GM23338 (cell line): ENCODE results near the gene IFNB1. TPM values are rescaled to one million over a fixed set of nuclear protein-coding genes. Genes with fewer than 3 reads are reported as not detected.

Experiments used
- ATAC-seq: fragments of 200-7000 bp; cut with Tn5 transposase; 3 replicates; pipeline ENCODE4 v1.9.1; 2020
- DNase-seq: peaks from one replicate; pipeline ENCODE4 v3.0.0-alpha.2; 2015; ENCODE audit warnings: low spot score
- H2AFZ ChIP-seq: fragments of 200-600 bp; sonication (generic); 2 replicates; pipeline ENCODE4 v1.8.0; 2016; ENCODE audit warnings: antibody characterized with exemption, mild to moderate bottlenecking, moderate library complexity
- H3F3A ChIP-seq: fragments of 200-600 bp; sonication (generic); replicated peaks from 2 replicates; pipeline ENCODE4 v1.8.0; 2017; ENCODE audit warnings: antibody characterized with exemption, mixed run types, low read depth
- H3K27ac ChIP-seq: fragments of 200-600 bp; sonication (generic); 2 replicates; pipeline ENCODE4 v1.6.1; 2016; ENCODE audit warnings: low read depth
- H3K27me3 ChIP-seq: fragments of 200-600 bp; sonication (generic); 2 replicates; pipeline ENCODE4 v1.8.0; 2016; ENCODE audit warnings: mild to moderate bottlenecking, mixed run types, moderate library complexity; ENCODE audit not compliant: insufficient read depth
- H3K36me3 ChIP-seq: fragments of 200-600 bp; sonication (generic); 2 replicates; pipeline ENCODE4 v1.8.0; 2016; ENCODE audit warnings: mild to moderate bottlenecking; ENCODE audit not compliant: insufficient read depth
- H3K4me1 ChIP-seq: fragments of 200-600 bp; sonication (generic); 2 replicates; pipeline ENCODE4 v1.8.0; 2016; ENCODE audit warnings: mild to moderate bottlenecking, moderate library complexity; ENCODE audit not compliant: insufficient read depth
- H3K4me2 ChIP-seq: fragments of 200-600 bp; sonication (generic); 2 replicates; pipeline ENCODE4 v1.7.1; 2017; ENCODE audit warnings: mixed run types
- H3K4me3 ChIP-seq: fragments of 200-600 bp; sonication (generic); 2 replicates; pipeline ENCODE4 v1.6.1; 2016; ENCODE audit warnings: mixed run types
- H3K79me2 ChIP-seq: fragments of 200-600 bp; sonication (generic); replicated peaks from 2 replicates; pipeline ENCODE4 v1.8.0; 2017; ENCODE audit warnings: mild to moderate bottlenecking; ENCODE audit not compliant: insufficient read depth
- H3K9me2 ChIP-seq: fragments of 200-600 bp; sonication (generic); 2 replicates; pipeline ENCODE4 v1.8.0; 2017; ENCODE audit not compliant: insufficient read depth
- H4K20me1 ChIP-seq: fragments of 200-600 bp; sonication (generic); replicated peaks from 2 replicates; pipeline ENCODE4 v1.8.0; 2017; ENCODE audit warnings: mild to moderate bottlenecking; ENCODE audit not compliant: insufficient read depth
- H3K27ac Mint-ChIP-seq: 2 replicates; pipeline ENCODE4 v1.8.0; 2020; ENCODE audit warnings: inconsistent platforms, mild to moderate bottlenecking, moderate library complexity, mixed read lengths
- H3K27me3 Mint-ChIP-seq: 3 replicates; pipeline ENCODE4 v1.8.0; 2022; ENCODE audit warnings: low read depth, mild to moderate bottlenecking, moderate library complexity, mixed read lengths, inconsistent platforms; ENCODE audit not compliant: insufficient read depth, poor library complexity
- H3K36me3 Mint-ChIP-seq: 3 replicates; pipeline ENCODE4 v1.8.0; 2021; ENCODE audit warnings: low read depth, mild to moderate bottlenecking, inconsistent platforms, moderate library complexity, mixed read lengths
- H3K4me1 Mint-ChIP-seq: 3 replicates; pipeline ENCODE4 v1.8.0; 2020; ENCODE audit warnings: mild to moderate bottlenecking, inconsistent platforms, mixed read lengths
- H3K4me3 Mint-ChIP-seq: 3 replicates; pipeline ENCODE4 v1.8.0; 2021; ENCODE audit warnings: moderate library complexity, mild to moderate bottlenecking, inconsistent platforms, mixed read lengths
- H3K9me3 Mint-ChIP-seq: 3 replicates; pipeline ENCODE4 v1.8.0; 2020; ENCODE audit warnings: moderate library complexity, mild to moderate bottlenecking, inconsistent platforms, mixed read lengths
- CTCF ChIP-seq, 2 experiments: fragments of 200-600 bp in 1 of 2; sonication (generic) in 1 of 2; conservative IDR thresholded peaks; 2 replicates each; pipeline versions ENCODE4 v1.5.1 to v1.6.1; 2016 to 2017; ENCODE audit warnings: antibody characterized with exemption in 2 of 2, low read depth in 2 of 2, mild to moderate bottlenecking in 2 of 2, moderate library complexity in 1 of 2
- EZH2 ChIP-seq: fragments of 200-600 bp; sonication (generic); IDR thresholded peaks from one replicate; pipeline ENCODE4 v1.8.0; 2017; ENCODE audit warnings: antibody characterized with exemption, mild to moderate bottlenecking, low read depth; ENCODE audit not compliant: unreplicated experiment
- EZH2phosphoT487 ChIP-seq: fragments of 200-600 bp; sonication (generic); IDR thresholded peaks from one replicate; pipeline ENCODE4 v1.8.1; 2018; ENCODE audit warnings: antibody characterized with exemption; ENCODE audit not compliant: unreplicated experiment
- JUNB ChIP-seq: IDR thresholded peaks from one replicate; pipeline ENCODE4 v1.6.1; 2016; ENCODE audit warnings: antibody characterized with exemption; ENCODE audit not compliant: unreplicated experiment
- NANOG ChIP-seq: IDR thresholded peaks from 2 replicates; pipeline ENCODE4 v1.6.1; 2016; ENCODE audit warnings: antibody characterized with exemption, borderline replicate concordance
- POLR2AphosphoS5 ChIP-seq: IDR thresholded peaks from 2 replicates; pipeline ENCODE4 v1.6.1; 2016; ENCODE audit warnings: antibody characterized with exemption, low read depth
- REST ChIP-seq: IDR thresholded peaks from one replicate; pipeline ENCODE4 v1.6.1; 2018; ENCODE audit warnings: antibody characterized with exemption; ENCODE audit not compliant: unreplicated experiment
- STAT1 ChIP-seq: IDR thresholded peaks from one replicate; pipeline ENCODE4 v1.6.1; 2016; ENCODE audit warnings: antibody characterized with exemption; ENCODE audit not compliant: unreplicated experiment
- ZNF114 ChIP-seq: fragments of 250-450 bp; sonication (Bioruptor Pico); IDR thresholded peaks from 2 replicates; pipeline ENCODE4 v1.5.0; 2020; ENCODE audit warnings: mild to moderate bottlenecking, moderate library complexity
- ZNF331 ChIP-seq: fragments of 250-450 bp; sonication (Bioruptor Pico); IDR thresholded peaks from 2 replicates; pipeline ENCODE4 v1.5.0; 2020; ENCODE audit warnings: low read depth, mild to moderate bottlenecking, moderate library complexity
- polyA plus RNA-seq: library from polyadenylated mRNA; unstranded; fragments of >200 nt; fragmentation: Nextera tagmentation; extraction: Ambion mirVana; gene quantifications from 2 replicates; pipeline ENCODE4 v1.2.1, GENCODE V29; 2016
- total RNA-seq: library from RNA; depleted of rRNA; stranded (reverse); fragments of >200 nt; shearing (Covaris generic); gene quantifications from 2 replicates; pipeline ENCODE4 v1.2.3, GENCODE V29; 2014

Gene IFNB1
- total and polyA plus RNA-seq, 2 experiments from 2014 or later: not detected

DNA sequence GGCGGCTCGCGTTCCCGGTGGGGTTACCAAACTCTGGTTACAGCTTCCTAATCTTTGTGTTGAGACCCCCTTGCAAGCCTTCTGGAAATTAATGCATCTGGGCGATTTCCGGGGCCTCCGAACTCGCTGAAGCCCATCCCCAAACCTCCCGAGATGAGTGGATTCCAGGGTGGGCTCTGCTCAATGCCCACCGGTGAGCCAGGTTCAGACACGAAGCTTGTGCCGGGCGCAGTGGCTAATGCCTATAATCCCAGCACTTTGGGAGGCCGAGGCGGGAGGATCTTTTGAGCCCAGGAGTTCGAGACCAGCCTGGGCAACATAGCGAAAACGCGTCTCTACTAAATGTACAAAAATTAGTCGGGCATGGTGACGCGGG, 45.9 kb downstream of the IFNB1 start:
- Histone ChIP-seq H3K27ac (no peak overlapping the region), H3K4me3 (peak overlapping the region; percentile 55), H4K20me1 (no peaks in the 10 kb centered on the region), H3K36me3 (no peaks in the 10 kb centered on the region), H3F3A (peaks cover 5% of the 10 kb centered on the region; the same call in 1 of the 2 replicates), H2AFZ (peak overlapping the region; percentile 92), H3K79me2 (no peaks in the 10 kb centered on the region), H3K4me1 (peaks cover 21% of the 10 kb centered on the region), H3K27me3 (peaks cover 8% of the 10 kb centered on the region; the same call in 1 of the 2 replicates), H3K9me2 (no peaks in the 10 kb centered on the region), H3K4me2 (peak overlapping the region; percentile 79)
- TF ChIP-seq ZNF114: no peak
- TF ChIP-seq EZH2phosphoT487: no peak
- no peak for TF ChIP-seq STAT1
- no peak for TF ChIP-seq CTCF (conservative IDR thresholded peaks at IDR 0.05; ENCODE audit: low read depth in 2 of 2)
- TF ChIP-seq JUNB: no peak
- TF ChIP-seq POLR2AphosphoS5: no peak
- TF ChIP-seq ZNF331 (CRISPR knock-in tag): no peak
- no peak for TF ChIP-seq REST
- TF ChIP-seq NANOG: no peak
- TF ChIP-seq EZH2: no peak
- Mint-ChIP-seq H3K27ac (no peak overlapping the region), H3K4me1 (peaks cover 8% of the 10 kb centered on the region), H3K9me3 (no peaks in the 10 kb centered on the region), H3K4me3 (peak overlapping the region; percentile 61), H3K36me3 (no peaks in the 10 kb centered on the region), H3K27me3 (peaks cover 12% of the 10 kb centered on the region)
- no peak for DNase-seq
- no peak for ATAC-seq

DNA sequence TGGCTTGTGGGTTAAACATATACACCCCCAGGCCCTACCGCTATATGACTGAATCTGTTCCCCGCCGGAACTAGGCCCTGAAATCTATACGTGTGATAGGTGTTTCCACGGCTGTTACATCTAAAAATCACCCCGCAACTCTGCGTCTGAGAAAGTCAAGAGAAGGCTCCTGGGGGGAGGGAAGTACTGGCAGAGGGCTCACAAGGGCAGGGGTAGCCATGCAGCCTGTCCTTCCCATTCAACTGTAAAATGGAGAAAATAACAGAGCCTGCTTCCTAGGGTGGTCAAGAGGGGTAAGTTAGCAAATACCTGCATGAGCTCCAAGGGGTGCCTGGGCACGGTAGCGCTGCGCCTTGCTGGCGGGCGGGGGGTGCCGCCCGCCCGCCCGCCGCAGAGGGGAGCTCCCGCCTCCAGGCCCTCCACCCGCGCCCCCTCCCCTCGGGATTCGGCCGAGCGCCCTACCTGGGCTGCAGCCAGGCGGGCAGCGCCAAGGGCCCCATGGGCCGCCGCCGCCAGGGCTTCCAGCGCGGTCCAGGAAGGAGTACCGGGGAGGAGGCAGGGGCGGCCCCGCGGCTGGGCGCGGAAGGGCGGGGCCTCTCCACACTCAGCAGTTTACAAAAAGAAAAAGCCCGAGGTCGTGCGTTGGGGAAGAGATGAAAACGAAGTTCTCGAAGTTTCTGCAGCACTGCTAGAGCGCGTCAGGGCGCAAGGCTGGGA, 46.5 kb downstream of the IFNB1 start, which contains the start of gene HACD4:
TSS of gene HACD4 (minus strand) at position 550 of the 717 bp plus-strand sequence. CDS start at position 500, 50 bp downstream.
- H3K4me2 ChIP-seq: peak within 1 kb of the TSS; percentile 79

More for the DNA sequence above, 46.5 kb downstream of the IFNB1 start, which contains the start of gene HACD4:
- Histone ChIP-seq H3K36me3 (no peaks in the 10 kb centered on the region), H3K27me3 (peaks cover 8% of the 10 kb centered on the region; the same call in 1 of the 2 replicates), H3F3A (peaks cover 5% of the 10 kb centered on the region; the same call in 1 of the 2 replicates), H3K27ac (0 out of 2 replicates have a peak within 1 kb of the TSS, but pooled peaks have one; percentile 47), H3K9me2 (no peaks in the 10 kb centered on the region), H3K4me3 (peak within 1 kb of the TSS; percentile 55), H2AFZ (peak within 1 kb of the TSS; percentile 92), H3K4me1 (peaks cover 21% of the 10 kb centered on the region), H4K20me1 (no peaks in the 10 kb centered on the region), H3K79me2 (no peaks in the 10 kb centered on the region)
- TF ChIP-seq ZNF114 (no peak), STAT1 (no peak), REST (no peak)
- Mint-ChIP-seq H3K4me3 (peak within 1 kb of the TSS; percentile 61), H3K9me3 (no peaks in the 10 kb centered on the region), H3K27ac (no peak within 1 kb of the TSS), H3K27me3 (peaks cover 11% of the 10 kb centered on the region), H3K4me1 (peaks cover 4% of the 10 kb centered on the region; the same call in 2 of the 3 replicates), H3K36me3 (no peaks in the 10 kb centered on the region)
- DNase-seq (peak; percentile 82), ATAC-seq (peak; percentile 96)
